MM.1S (cell line): ENCODE data around the gene CAPN5.

Experiments
- DNase-seq: peaks from one replicate; pipeline ENCODE4 v3.0.0-alpha.2; 2015
- H2AFZ ChIP-seq: fragments of 300-600 bp; sonication (generic); 2 replicates; pipeline ENCODE4 v1.6.0; 2016; ENCODE audit warnings: antibody characterized with exemption, low read length
- H3F3A ChIP-seq: fragments of 300-600 bp; sonication (generic); 2 replicates; pipeline ENCODE4 v1.6.1; 2016; ENCODE audit warnings: mild to moderate bottlenecking, antibody characterized with exemption, low read length, moderate library complexity, mixed read lengths; ENCODE audit not compliant: insufficient read depth
- H3K27ac ChIP-seq: fragments of 300-600 bp; sonication (generic); 2 replicates; pipeline ENCODE4 v1.5.1; 2016; ENCODE audit warnings: mild to moderate bottlenecking, low read length
- H3K27me3 ChIP-seq: fragments of 300-600 bp; sonication (generic); replicated peaks from 2 replicates; pipeline ENCODE4 v1.6.0; 2016; ENCODE audit warnings: low read length; ENCODE audit not compliant: insufficient read depth
- H3K36me3 ChIP-seq: fragments of 300-600 bp; sonication (generic); replicated peaks from 2 replicates; pipeline ENCODE4 v1.6.1; 2016; ENCODE audit warnings: mild to moderate bottlenecking, low read length, mixed read lengths; ENCODE audit not compliant: insufficient read depth
- H3K4me1 ChIP-seq: fragments of 300-600 bp; sonication (generic); 2 replicates; pipeline ENCODE4 v1.6.1; 2016; ENCODE audit warnings: low read length, mixed read lengths
- H3K4me2 ChIP-seq: fragments of 300-600 bp; sonication (generic); 2 replicates; pipeline ENCODE4 v1.6.0; 2016; ENCODE audit warnings: low read depth, low read length
- H3K4me3 ChIP-seq: fragments of 300-600 bp; sonication (generic); 2 replicates; pipeline ENCODE4 v1.5.1; 2016; ENCODE audit warnings: low read length, mixed read lengths
- H3K79me2 ChIP-seq: fragments of 300-600 bp; sonication (generic); 2 replicates; pipeline ENCODE4 v1.6.1; 2016; ENCODE audit warnings: mixed run types, low read length, mixed read lengths
- H3K9ac ChIP-seq: fragments of 300-600 bp; sonication (generic); 2 replicates; pipeline ENCODE4 v1.6.1; 2016; ENCODE audit warnings: low read length, mixed read lengths
- H3K9me2 ChIP-seq: fragments of 300-600 bp; sonication (generic); replicated peaks from 2 replicates; pipeline ENCODE4 v1.6.1; 2016; ENCODE audit warnings: mild to moderate bottlenecking, low read length, mixed read lengths; ENCODE audit not compliant: insufficient read depth
- H3K9me3 ChIP-seq: fragments of 300-600 bp; sonication (generic); replicated peaks from 2 replicates; pipeline ENCODE4 v1.6.1; 2016; ENCODE audit warnings: mild to moderate bottlenecking, low read length, mixed read lengths; ENCODE audit not compliant: insufficient read depth
- H4K20me1 ChIP-seq: fragments of 300-600 bp; sonication (generic); 2 replicates; pipeline ENCODE4 v1.6.1; 2016; ENCODE audit warnings: mild to moderate bottlenecking, low read length, moderate library complexity, mixed read lengths; ENCODE audit not compliant: insufficient read depth
- EZH2 ChIP-seq: fragments of 300-600 bp; sonication (generic); optimal IDR thresholded peaks from 2 replicates; pipeline ENCODE3; 2017; ENCODE audit warnings: low read depth, mild to moderate bottlenecking, antibody characterized with exemption, low read length, mixed read lengths
- EZH2phosphoT487 ChIP-seq: fragments of 300-600 bp; sonication (generic); IDR thresholded peaks from 2 replicates; pipeline ENCODE4 v1.6.1; 2018; ENCODE audit warnings: antibody characterized with exemption, low read length
- TF ChIP-seq, protein P1 (sequence below): fragments of 300-600 bp; sonication (generic); IDR thresholded peaks from 2 replicates; pipeline ENCODE4 v1.5.1; 2016; ENCODE audit warnings: antibody characterized with exemption, low read length, mixed read lengths

The CAPN5 gene

GRCh38 chr11:77071077-77071476 is 4.3 kb downstream of the CAPN5 start:
- Histone ChIP-seq H3K4me2 (no peak overlapping the region), H3K27ac (no peak overlapping the region), H3K79me2 (no peaks in the 10 kb centered on the region)

GRCh38 chr11:77071671-77072605 is 5.2 kb downstream of the CAPN5 start:
- no peak for DNase-seq
- Histone ChIP-seq H3K4me1 (no peaks in the 10 kb centered on the region), H3K4me3 (no peak overlapping the region), H3K36me3 (no peaks in the 10 kb centered on the region), H3K27me3 (peaks cover 10% of the 10 kb centered on the region; the same call in 1 of the 2 replicates), H2AFZ (no peak overlapping the region), H3K79me2 (no peaks in the 10 kb centered on the region), H3K9me3 (no peaks in the 10 kb centered on the region), H3K27ac (no peak overlapping the region), H3K9ac (no peak overlapping the region), H3K9me2 (no peaks in the 10 kb centered on the region), H3F3A (no peaks in the 10 kb centered on the region), H4K20me1 (no peaks in the 10 kb centered on the region), H3K4me2 (no peak overlapping the region)
- TF ChIP-seq, protein P1, sequence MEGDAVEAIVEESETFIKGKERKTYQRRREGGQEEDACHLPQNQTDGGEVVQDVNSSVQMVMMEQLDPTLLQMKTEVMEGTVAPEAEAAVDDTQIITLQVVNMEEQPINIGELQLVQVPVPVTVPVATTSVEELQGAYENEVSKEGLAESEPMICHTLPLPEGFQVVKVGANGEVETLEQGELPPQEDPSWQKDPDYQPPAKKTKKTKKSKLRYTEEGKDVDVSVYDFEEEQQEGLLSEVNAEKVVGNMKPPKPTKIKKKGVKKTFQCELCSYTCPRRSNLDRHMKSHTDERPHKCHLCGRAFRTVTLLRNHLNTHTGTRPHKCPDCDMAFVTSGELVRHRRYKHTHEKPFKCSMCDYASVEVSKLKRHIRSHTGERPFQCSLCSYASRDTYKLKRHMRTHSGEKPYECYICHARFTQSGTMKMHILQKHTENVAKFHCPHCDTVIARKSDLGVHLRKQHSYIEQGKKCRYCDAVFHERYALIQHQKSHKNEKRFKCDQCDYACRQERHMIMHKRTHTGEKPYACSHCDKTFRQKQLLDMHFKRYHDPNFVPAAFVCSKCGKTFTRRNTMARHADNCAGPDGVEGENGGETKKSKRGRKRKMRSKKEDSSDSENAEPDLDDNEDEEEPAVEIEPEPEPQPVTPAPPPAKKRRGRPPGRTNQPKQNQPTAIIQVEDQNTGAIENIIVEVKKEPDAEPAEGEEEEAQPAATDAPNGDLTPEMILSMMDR, result no peak
- no peak for TF ChIP-seq EZH2phosphoT487
- TF ChIP-seq EZH2, result no peak

More at GRCh38 chr11:77071077-77071476, 4.3 kb downstream of the CAPN5 start:
- Histone ChIP-seq H3K9ac (no peak overlapping the region), H3K9me3 (no peaks in the 10 kb centered on the region), H3K27me3 (peaks cover 10% of the 10 kb centered on the region; the same call in 1 of the 2 replicates), H3K4me1 (no peaks in the 10 kb centered on the region), H3K9me2 (no peaks in the 10 kb centered on the region), H3K36me3 (no peaks in the 10 kb centered on the region), H4K20me1 (no peaks in the 10 kb centered on the region), H2AFZ (no peak overlapping the region), H3F3A (no peaks in the 10 kb centered on the region), H3K4me3 (no peak overlapping the region)
- TF ChIP-seq EZH2phosphoT487, result no peak
- no peak for TF ChIP-seq EZH2
- TF ChIP-seq, protein P1, result no peak
- no peak for DNase-seq

GRCh38 chr11:77072851-77073327 is 6.1 kb downstream of the CAPN5 start:
- Histone ChIP-seq H3F3A (no peaks in the 10 kb centered on the region), H2AFZ (no peak overlapping the region), H4K20me1 (no peaks in the 10 kb centered on the region), H3K4me3 (no peak overlapping the region), H3K79me2 (no peaks in the 10 kb centered on the region), H3K27ac (no peak overlapping the region), H3K4me1 (no peaks in the 10 kb centered on the region), H3K4me2 (no peak overlapping the region), H3K27me3 (peaks cover 10% of the 10 kb centered on the region; the same call in 1 of the 2 replicates), H3K36me3 (no peaks in the 10 kb centered on the region), H3K9me3 (no peaks in the 10 kb centered on the region), H3K9me2 (no peaks in the 10 kb centered on the region), H3K9ac (no peak overlapping the region)
- TF ChIP-seq EZH2, result no peak
- TF ChIP-seq, protein P1, result no peak
- TF ChIP-seq EZH2phosphoT487, result no peak
- DNase-seq, result no peak
